Gastroesophageal sphincter (tissue), 3 donors: ENCODE results near the gene CLIC3.

ENCODE experiments used
- CTCF ChIP-seq, 4 experiments: fragments of 200-600 bp in 2 of 4; fragments of 450-650 bp in 2 of 4; sonication (generic) in 1 of 4; IDR thresholded peaks; one replicate each; pipeline ENCODE4 v1.5.1; 2017 to 2019; ENCODE audit warnings: antibody characterized with exemption in 4 of 4, mild to moderate bottlenecking in 2 of 4, moderate library complexity in 2 of 4
- EP300 ChIP-seq: sonication (generic); formaldehyde crosslinking; IDR thresholded peaks from one replicate; pipeline ENCODE4 v1.6.1; 2017; ENCODE audit warnings: antibody characterized with exemption, mild to moderate bottlenecking
- POLR2A ChIP-seq, 2 donors: fragments of 450-650 bp; IDR thresholded peaks; one replicate each; pipeline ENCODE4 v1.6.1; 2017; ENCODE audit warnings: antibody characterized with exemption in 2 of 2, mild to moderate bottlenecking in 2 of 2, moderate library complexity in 1 of 2

GRCh38 chr9:137037483-137037882 is 41.1 kb upstream of the CLIC3 start:
- no peak for TF ChIP-seq CTCF (IDR thresholded peaks at IDR 0.05)
- TF ChIP-seq EP300 = no peak
- TF ChIP-seq POLR2A (IDR thresholded peaks at IDR 0.05) = no peak
